ENCODE results near the gene GATAD2A. TPM values are rescaled to one million over a fixed set of nuclear protein-coding genes. Genes with fewer than 3 reads are reported as not detected.

GATAD2A gene
- polyA plus RNA-seq, 1 experiment = 24.2 TPM

DNA sequence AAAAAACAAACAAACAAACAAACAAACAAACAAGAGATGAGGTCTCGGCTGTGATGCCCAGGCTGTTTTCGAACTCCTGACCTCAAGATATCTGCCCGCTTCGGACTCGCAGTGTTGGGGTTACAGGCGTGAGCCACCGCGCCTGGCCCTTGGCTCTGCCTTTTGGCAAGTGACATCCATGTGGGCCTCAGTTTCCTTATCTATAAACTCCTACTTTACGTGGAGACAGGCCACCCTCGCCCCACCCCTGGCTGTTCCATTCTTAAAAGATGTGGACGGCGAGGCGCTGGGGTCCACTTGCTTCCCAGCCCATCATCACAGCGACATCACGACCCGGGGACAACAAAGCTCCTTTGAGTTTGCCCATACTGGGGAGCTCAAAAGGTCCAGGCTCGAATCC lies 108.2 kb downstream of the GATAD2A start:
- no peak for DNase-seq (ENCODE audit: low read depth)
- CTCF ChIA-PET = interaction anchor here (1.3 kb wide), 1 partner anchor 153 kb away, joined by 4 read pairs; no protein-coding TSS in a partner anchor
- Histone ChIP-seq H3K36me3 (ENCODE audit: control insufficient read depth, insufficient read depth, low read length) (no peaks in the 10 kb centered on the region), H3K4me3 (ENCODE audit: low read depth, low read length) (no peak overlapping the region), H3K27me3 (ENCODE audit: control insufficient read depth, insufficient read depth, low read length) (no peaks in the 10 kb centered on the region)
- TF ChIP-seq, protein P1, sequence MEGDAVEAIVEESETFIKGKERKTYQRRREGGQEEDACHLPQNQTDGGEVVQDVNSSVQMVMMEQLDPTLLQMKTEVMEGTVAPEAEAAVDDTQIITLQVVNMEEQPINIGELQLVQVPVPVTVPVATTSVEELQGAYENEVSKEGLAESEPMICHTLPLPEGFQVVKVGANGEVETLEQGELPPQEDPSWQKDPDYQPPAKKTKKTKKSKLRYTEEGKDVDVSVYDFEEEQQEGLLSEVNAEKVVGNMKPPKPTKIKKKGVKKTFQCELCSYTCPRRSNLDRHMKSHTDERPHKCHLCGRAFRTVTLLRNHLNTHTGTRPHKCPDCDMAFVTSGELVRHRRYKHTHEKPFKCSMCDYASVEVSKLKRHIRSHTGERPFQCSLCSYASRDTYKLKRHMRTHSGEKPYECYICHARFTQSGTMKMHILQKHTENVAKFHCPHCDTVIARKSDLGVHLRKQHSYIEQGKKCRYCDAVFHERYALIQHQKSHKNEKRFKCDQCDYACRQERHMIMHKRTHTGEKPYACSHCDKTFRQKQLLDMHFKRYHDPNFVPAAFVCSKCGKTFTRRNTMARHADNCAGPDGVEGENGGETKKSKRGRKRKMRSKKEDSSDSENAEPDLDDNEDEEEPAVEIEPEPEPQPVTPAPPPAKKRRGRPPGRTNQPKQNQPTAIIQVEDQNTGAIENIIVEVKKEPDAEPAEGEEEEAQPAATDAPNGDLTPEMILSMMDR (IDR thresholded peaks at IDR 0.05; ENCODE audit: insufficient read depth, low read depth, low read length) = no peak
- POLR2A ChIA-PET = no interaction called here

DNA sequence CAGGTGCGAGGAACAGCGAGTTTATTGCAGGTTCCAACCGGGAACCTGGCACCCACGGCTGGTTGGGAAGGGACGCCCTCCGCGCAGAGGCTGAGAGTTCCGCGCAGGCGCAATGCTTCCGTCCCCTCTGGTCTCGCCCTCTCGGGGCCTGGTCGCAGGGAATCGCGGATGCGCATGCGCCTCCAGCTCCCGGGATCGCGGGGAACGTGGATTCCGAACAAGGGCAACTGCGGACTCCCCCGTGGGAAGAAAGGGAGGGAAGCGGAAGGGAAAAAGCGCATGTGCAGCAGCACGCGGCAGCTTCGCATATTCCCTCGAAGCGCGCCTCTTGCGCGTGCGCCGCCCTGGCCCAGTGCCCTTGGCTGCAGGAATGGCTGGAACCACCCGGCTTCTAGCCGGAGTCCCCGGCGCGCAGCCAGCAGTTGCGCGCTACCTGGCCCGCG lies 108.8 kb downstream of the GATAD2A start:
- no peak overlapping the region for H3K4me3 ChIP-seq (ENCODE audit: low read depth, low read length)
- ChIA-PET CTCF (interaction anchor here (1.3 kb wide), 1 partner anchor 154 kb away, joined by 4 read pairs; no protein-coding TSS in a partner anchor), POLR2A (no interaction called here)
- no peak for DNase-seq (ENCODE audit: low read depth)
- TF ChIP-seq, protein P1 (IDR thresholded peaks at IDR 0.05; ENCODE audit: insufficient read depth, low read depth, low read length) = no peak
- H3K36me3 ChIP-seq (ENCODE audit: control insufficient read depth, insufficient read depth, low read length) = peaks cover 2% of the 10 kb centered on the region; the same call in 1 of the 2 replicates
- H3K27me3 ChIP-seq (ENCODE audit: control insufficient read depth, insufficient read depth, low read length) = no peaks in the 10 kb centered on the region

DNA sequence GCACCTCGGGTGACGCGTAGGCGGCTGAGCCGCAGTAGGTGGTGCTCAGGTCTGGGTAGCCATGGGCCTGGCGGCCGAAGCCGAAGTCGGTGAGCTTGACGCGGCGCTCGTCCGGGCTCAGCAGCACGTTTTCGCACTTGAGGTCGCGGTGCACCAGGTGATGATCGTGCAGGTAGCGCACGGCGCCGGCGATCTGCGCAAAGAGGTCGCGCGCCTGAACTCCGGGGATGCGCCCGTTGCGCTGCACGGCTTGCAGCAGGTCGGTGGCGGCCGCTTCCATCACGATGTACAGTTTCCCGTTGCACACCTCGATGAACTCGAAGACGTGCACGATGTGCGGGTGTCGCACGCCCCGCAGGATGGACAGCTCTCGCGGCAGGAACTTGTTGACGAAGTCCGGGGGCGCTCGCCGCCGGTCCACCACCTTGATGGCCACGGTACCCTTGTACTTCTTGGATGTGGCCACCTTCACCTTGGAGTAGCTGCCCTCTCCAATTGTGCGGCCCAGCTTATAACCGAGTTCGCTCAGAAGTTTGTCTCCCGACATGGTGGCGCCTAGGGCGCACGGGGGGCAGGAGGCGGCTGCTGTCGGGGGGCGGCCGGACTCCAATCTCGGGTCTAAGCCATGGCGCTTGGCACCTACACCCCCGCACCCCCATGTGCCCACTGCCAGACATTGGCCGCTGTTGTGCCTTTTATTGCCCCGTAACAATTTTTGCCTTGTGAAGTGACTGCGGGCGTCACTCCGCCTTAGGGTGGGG lies 109.6 kb downstream of the GATAD2A start, which contains the start of gene TSSK6:
TSSK6 (minus strand) TSS at position 668 of the 761 bp plus-strand sequence; CDS start at position 547, 121 bp downstream.
- Histone ChIP-seq H3K4me3 (ENCODE audit: low read depth, low read length) (peak within 1 kb of the TSS; percentile 58), H3K27me3 (ENCODE audit: control insufficient read depth, insufficient read depth, low read length) (no peaks in the 10 kb centered on the region), H3K36me3 (ENCODE audit: control insufficient read depth, insufficient read depth, low read length) (peaks cover 7% of the 10 kb centered on the region; the same call in 1 of the 2 replicates)
- ChIA-PET POLR2A (no interaction called here), CTCF (interaction anchor here (0.6 to 1.7 kb wide), 3 partner anchors 17 to 127 kb away, joined by 3 to 8 read pairs (median 3); no protein-coding TSS in a partner anchor)
- TF ChIP-seq, protein P1 (IDR thresholded peaks at IDR 0.05; ENCODE audit: insufficient read depth, low read depth, low read length) = no peak
- no peak for DNase-seq (ENCODE audit: low read depth)

DNA sequence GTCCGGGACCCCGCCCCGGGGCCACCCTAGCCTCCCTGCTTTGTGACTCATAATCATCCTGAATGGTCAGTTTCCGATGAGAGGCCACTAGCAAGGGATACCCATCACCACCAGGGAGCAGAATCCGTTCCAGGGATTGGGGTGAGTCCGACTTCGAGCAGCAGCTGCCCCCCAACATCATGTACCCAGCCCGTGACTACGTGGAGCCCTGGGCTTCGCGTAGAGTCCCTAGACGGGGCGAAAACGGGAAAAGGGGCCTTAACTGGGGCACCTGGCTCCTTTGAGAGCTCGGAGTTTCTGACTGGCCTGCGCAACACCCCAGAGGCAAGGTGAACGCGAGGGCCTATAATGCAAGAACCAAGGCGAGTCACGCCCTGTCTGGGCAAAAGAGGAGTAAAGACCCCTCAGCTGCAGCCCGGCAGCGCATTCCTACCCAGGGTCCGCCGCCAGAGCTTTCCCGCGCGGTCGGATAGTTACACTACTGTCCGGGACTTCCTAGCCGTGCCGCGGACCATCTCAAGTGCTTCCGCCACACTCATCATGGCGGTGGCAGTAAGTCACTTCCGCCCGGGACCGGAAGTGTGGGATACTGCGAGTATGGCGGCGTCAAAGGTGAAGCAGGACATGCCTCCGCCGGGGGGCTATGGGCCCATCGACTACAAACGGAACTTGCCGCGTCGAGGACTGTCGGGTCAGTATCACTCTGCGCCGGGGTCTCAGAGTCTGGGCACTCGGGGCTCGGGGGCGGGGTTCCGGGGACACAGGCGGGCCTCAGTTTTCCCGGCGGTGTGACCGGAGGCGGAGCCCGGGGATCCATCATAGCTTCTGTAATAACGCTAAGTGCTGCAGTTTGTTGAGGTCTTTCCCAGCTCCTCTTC lies 110.4 kb downstream of the GATAD2A start, which contains the start of gene NDUFA13:
NDUFA13 (plus strand) TSS at position 584 of the 878 bp plus-strand sequence; CDS start at position 598, 14 bp downstream.
- TF ChIP-seq, protein P1 (IDR thresholded peaks at IDR 0.05; ENCODE audit: insufficient read depth, low read depth, low read length) = 0 out of 2 replicates have a peak, but pooled peaks have one; percentile 23
- Histone ChIP-seq H3K36me3 (ENCODE audit: control insufficient read depth, insufficient read depth, low read length) (peaks cover 10% of the 10 kb centered on the region; the same call in 1 of the 2 replicates), H3K27me3 (ENCODE audit: control insufficient read depth, insufficient read depth, low read length) (no peaks in the 10 kb centered on the region), H3K4me3 (ENCODE audit: low read depth, low read length) (peak within 1 kb of the TSS; percentile 58)
- CTCF ChIA-PET = interaction anchor here (0.6 to 1.7 kb wide), 6 partner anchors 16 to 128 kb away, joined by 3 to 8 read pairs (median 3); partner anchors contain the start of gene GMIP
- DNase-seq (ENCODE audit: low read depth) = peak; percentile 47
- POLR2A ChIA-PET = no interaction called here
